HCT116 (cell line): ENCODE data around the gene HMG20A.

Experiments
- CBX3 ChIP-seq: IDR thresholded peaks from 2 replicates; pipeline ENCODE4 v1.6.1; 2012; ENCODE audit warnings: low read depth
- JUND ChIP-seq: IDR thresholded peaks from 2 replicates; pipeline ENCODE4 v1.6.1; 2012
- POLR2A ChIP-seq: IDR thresholded peaks from 2 replicates; pipeline ENCODE4 v1.7.0; 2011; ENCODE audit warnings: borderline replicate concordance; ENCODE audit not compliant: insufficient read depth, insufficient read length; ENCODE audit errors: extremely low read depth
- POLR2AphosphoS5 ChIP-seq: IDR thresholded peaks from 2 replicates; pipeline ENCODE4 v1.6.1; 2011; ENCODE audit warnings: mild to moderate bottlenecking, low read depth, low read length, moderate library complexity
- REST ChIP-seq: IDR thresholded peaks from 2 replicates; pipeline ENCODE4 v1.6.1; 2012; ENCODE audit warnings: low read depth
- SRF ChIP-seq: IDR thresholded peaks from 2 replicates; pipeline ENCODE4 v1.6.1; 2012; ENCODE audit warnings: low read depth
- YY1 ChIP-seq: IDR thresholded peaks from 2 replicates; pipeline ENCODE4 v1.6.1; 2011; ENCODE audit warnings: low read length, low read depth, moderate library complexity, mild to moderate bottlenecking; ENCODE audit not compliant: insufficient replicate concordance; ENCODE audit errors: extremely low read depth
- ZBTB33 ChIP-seq: IDR thresholded peaks from 2 replicates; pipeline ENCODE4 v1.6.1; 2011; ENCODE audit warnings: mild to moderate bottlenecking, low read length, moderate library complexity; ENCODE audit not compliant: insufficient replicate concordance; ENCODE audit errors: extremely low read depth
- TF ChIP-seq, protein P1 (sequence below), 3 experiments: fragments of 200-600 bp in 1 of 3; sonication (generic) in 1 of 3; IDR thresholded peaks in 2 of 3; conservative IDR thresholded peaks in 1 of 3; 2 replicates each; pipeline ENCODE4 v1.5.1; 2012 to 2017; ENCODE audit warnings: low read depth in 2 of 3, low read length in 2 of 3, antibody characterized with exemption in 1 of 3, borderline replicate concordance in 1 of 3, control low read depth in 1 of 3, mild to moderate bottlenecking in 1 of 3, mixed read lengths in 1 of 3, mixed run types in 1 of 3, moderate library complexity in 1 of 3; ENCODE audit not compliant: insufficient read depth in 1 of 3

DNA sequence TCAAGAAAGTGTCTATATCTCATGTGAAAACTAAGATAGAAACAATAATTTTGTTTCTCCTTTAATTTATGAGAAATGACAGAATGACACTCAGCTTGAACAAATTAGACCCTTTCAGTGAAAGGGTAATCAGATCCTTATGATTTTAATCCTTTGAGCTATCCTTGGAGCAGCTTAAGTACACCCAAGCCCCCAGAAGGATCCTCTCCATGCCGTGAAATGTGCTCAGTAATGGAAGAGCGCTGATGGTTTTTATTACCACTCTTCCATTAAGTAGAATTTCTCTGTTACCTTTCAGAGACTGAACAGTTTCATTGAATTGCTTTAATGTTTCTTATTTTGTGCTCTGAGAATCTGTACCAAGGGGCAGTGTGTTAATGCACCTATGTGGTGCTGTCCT lies 54.3 kb downstream of the HMG20A start:
- TF ChIP-seq CBX3 (no peak), ZBTB33 (no peak), YY1 (no peak), JUND (no peak), SRF (no peak), REST (no peak), POLR2AphosphoS5 (no peak), POLR2A (no peak)
- TF ChIP-seq, protein P1, sequence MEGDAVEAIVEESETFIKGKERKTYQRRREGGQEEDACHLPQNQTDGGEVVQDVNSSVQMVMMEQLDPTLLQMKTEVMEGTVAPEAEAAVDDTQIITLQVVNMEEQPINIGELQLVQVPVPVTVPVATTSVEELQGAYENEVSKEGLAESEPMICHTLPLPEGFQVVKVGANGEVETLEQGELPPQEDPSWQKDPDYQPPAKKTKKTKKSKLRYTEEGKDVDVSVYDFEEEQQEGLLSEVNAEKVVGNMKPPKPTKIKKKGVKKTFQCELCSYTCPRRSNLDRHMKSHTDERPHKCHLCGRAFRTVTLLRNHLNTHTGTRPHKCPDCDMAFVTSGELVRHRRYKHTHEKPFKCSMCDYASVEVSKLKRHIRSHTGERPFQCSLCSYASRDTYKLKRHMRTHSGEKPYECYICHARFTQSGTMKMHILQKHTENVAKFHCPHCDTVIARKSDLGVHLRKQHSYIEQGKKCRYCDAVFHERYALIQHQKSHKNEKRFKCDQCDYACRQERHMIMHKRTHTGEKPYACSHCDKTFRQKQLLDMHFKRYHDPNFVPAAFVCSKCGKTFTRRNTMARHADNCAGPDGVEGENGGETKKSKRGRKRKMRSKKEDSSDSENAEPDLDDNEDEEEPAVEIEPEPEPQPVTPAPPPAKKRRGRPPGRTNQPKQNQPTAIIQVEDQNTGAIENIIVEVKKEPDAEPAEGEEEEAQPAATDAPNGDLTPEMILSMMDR (IDR thresholded peaks at IDR 0.05 in 2 of 3, conservative IDR thresholded peaks at IDR 0.05 in 1 of 3; ENCODE audit: borderline replicate concordance in 1 of 3, insufficient read depth in 1 of 3, low read depth in 2 of 3, low read length in 2 of 3): no peak
